Measurements from ENCODE around the gene TAGAP. TPM values are rescaled to one million over a fixed set of nuclear protein-coding genes. Genes with fewer than 3 reads are reported as not detected.

TAGAP gene
- total and polyA plus RNA-seq, 10 of the 15 experiments (the other 5 are each of a cell fraction or from before 2014, with no cell fraction given): 5.3 to 27.4 (median 18.9) TPM

Other genes starting within 250 kb of the TAGAP start
- gene EZR, start 225.6 kb downstream of the TAGAP start, total RNA-seq (2014; rRNA removed): 189 and 200 TPM in 2 replicates
- gene EZR, start 225.6 kb downstream of the TAGAP start, total RNA-seq (2014; rRNA removed; fragmentation: Illumina TruSeq; extraction: Trizol): 155 and 160 TPM in 2 replicates
- 248 and 249 TPM in 2 replicates for gene EZR, start 225.6 kb downstream of the TAGAP start, total RNA-seq (2021)
- gene EZR, start 225.6 kb downstream of the TAGAP start, polyA plus RNA-seq (2011; rRNA removed): 93.4 and 128 TPM in 2 replicates
- gene EZR, start 225.6 kb downstream of the TAGAP start, polyA plus RNA-seq (2014; fragmentation: Illumina TruSeq; extraction: Trizol): 141 and 160 TPM in 2 replicates
- gene EZR, start 225.6 kb downstream of the TAGAP start, polyA plus RNA-seq (2014; fragmentation: Nextera tagmentation; extraction: Ambion mirVana): 10 to 100 TPM; 79.1 to 98.6 TPM
- 162 and 171 TPM in 2 replicates for gene EZR, start 225.6 kb downstream of the TAGAP start, polyA plus RNA-seq (2014; rRNA removed)
- 100 to 1,000 TPM; 277 to 282 TPM for gene EZR, start 225.6 kb downstream of the TAGAP start, polyA plus RNA-seq (2016; fragmentation: Nextera tagmentation; extraction: Ambion mirVana)
- 1.4 and 1.9 TPM in 2 replicates for gene RSPH3, start 44.8 kb downstream of the TAGAP start, total RNA-seq (2014; rRNA removed)
- 1.5 and 1.7 TPM in 2 replicates for gene RSPH3, start 44.8 kb downstream of the TAGAP start, total RNA-seq (2014; rRNA removed; fragmentation: Illumina TruSeq; extraction: Trizol)
- 2.2 and 3.2 TPM in 2 replicates for gene RSPH3, start 44.8 kb downstream of the TAGAP start, total RNA-seq (2021)
- gene RSPH3, start 44.8 kb downstream of the TAGAP start, polyA plus RNA-seq (2011; rRNA removed): 1.1 TPM in 2 replicates
- gene RSPH3, start 44.8 kb downstream of the TAGAP start, polyA plus RNA-seq (2014; fragmentation: Illumina TruSeq; extraction: Trizol): 1.6 and 2.3 TPM in 2 replicates
- gene RSPH3, start 44.8 kb downstream of the TAGAP start, polyA plus RNA-seq (2014; fragmentation: Nextera tagmentation; extraction: Ambion mirVana): under 1 TPM; 0.40 to 0.51 TPM
- gene RSPH3, start 44.8 kb downstream of the TAGAP start, polyA plus RNA-seq (2014; rRNA removed): 0.90 and 1.1 TPM in 2 replicates
- 1 to 10 TPM; 3.0 to 3.5 TPM for gene RSPH3, start 44.8 kb downstream of the TAGAP start, polyA plus RNA-seq (2016; fragmentation: Nextera tagmentation; extraction: Ambion mirVana)
- gene FNDC1, start 124.4 kb upstream of the TAGAP start, total RNA-seq (2014; rRNA removed): not detected in 2 replicates
- not detected in 2 replicates for gene FNDC1, start 124.4 kb upstream of the TAGAP start, total RNA-seq (2014; rRNA removed; fragmentation: Illumina TruSeq; extraction: Trizol)
- gene FNDC1, start 124.4 kb upstream of the TAGAP start, total RNA-seq (2021): not detected in 2 replicates
- not detected in 2 replicates for gene FNDC1, start 124.4 kb upstream of the TAGAP start, polyA plus RNA-seq (2011; rRNA removed)
- not detected in 2 replicates for gene FNDC1, start 124.4 kb upstream of the TAGAP start, polyA plus RNA-seq (2014; fragmentation: Illumina TruSeq; extraction: Trizol)
- not detected for gene FNDC1, start 124.4 kb upstream of the TAGAP start, polyA plus RNA-seq (2014; fragmentation: Nextera tagmentation; extraction: Ambion mirVana)
- not detected in 2 replicates for gene FNDC1, start 124.4 kb upstream of the TAGAP start, polyA plus RNA-seq (2014; rRNA removed)
- gene FNDC1, start 124.4 kb upstream of the TAGAP start, polyA plus RNA-seq (2016; fragmentation: Nextera tagmentation; extraction: Ambion mirVana): not detected